Pons (tissue), 1 donor: ENCODE measurements around the gene LEPROT.
A peak's percentile ranks its signal among the peaks of the same experiment; 100 is the strongest.

Experiments
- DNase-seq: peaks from one replicate; pipeline ENCODE4 v3.0.0-alpha.2; 2016; ENCODE audit warnings: low spot score

Gene LEPROT

DNA sequence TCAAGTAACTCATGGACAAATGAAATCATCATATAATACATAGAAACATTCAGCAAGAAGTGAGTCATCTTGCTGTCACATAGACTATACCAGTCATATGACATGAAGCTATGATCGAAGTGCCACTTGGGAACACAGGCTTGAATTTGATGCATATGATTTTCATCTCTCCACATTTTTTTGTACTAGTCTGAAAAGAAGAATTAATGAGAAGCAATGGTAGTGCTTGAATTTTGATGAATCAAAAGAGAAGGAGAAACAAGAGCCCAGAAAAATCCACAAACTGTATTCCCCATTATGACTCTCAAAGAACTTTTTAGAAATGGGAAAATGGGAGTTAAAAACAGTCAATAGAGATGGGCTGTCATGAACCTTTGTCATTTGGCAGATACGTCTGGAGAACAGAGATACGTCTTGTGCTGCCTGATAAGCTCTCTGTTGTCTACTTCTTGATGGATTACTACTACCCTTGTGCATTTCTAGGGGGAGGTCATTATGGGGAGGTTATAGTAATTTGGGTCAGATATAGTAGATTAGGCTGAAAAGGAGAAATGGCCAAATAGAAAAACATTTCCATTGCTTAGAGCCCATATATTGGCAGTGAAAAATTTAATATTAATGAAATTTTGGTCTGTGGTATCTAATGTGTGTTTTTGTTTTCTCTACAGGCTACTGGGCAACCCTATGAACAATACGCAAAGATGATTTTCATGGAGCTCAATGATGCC lies 8.0 kb upstream of the LEPROT start:
- no peak for DNase-seq

DNA sequence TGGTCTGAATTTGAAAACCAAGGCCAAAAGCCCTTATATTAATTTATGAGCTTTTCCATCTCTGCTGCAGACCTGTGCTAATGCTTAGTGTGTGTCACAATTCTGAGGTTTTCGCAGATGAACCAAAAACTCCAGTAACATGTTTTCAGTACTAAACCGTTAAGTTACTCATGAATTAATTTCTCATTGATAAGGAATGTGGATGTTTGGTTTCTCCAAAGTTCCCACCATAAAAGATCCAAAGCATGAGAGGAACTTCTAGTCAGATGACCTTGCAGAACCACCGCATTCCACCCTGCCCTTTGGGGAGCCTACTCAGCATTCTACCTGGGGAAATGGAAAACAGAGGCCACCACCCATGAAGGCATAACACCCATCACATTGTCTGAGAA lies 7.5 kb upstream of the LEPROT start:
- DNase-seq, result no peak

DNA sequence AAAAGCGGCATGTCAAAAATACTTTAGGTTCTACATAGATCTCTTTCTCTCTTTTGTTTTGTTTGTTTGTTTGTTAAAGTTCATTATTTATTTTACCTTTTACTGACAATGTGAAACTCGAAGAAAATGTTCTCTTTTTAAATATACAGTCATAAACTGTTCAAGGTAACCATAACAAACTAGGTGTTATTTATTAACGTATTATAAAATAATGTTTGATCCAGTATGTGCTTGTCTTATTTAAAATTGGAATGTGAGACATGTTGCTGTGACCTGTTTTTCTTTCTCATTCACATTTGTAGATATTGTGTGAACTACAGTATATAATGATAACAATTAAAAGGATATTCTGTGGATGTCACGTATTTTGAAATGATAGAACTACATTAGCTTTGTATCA lies 5.9 kb upstream of the LEPROT start:
- DNase-seq, result no peak

DNA sequence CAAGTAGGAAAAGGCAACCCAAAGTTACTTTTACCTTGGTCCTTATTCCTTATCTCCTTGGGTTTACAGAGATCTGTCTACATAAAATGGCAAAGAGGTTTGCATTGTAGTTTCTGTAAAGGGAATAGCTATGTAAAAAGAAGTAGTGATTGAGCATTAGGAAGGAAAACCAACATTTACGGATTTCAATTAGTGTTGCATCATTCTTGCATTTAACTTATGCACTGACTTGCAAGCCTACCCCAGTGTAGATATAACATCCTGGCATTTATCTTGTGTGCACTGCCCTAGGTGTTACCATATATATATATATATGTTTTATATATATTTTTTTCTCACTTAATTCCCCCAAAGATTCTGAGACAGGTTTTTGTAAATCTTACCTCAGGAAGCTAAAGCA lies 3.7 kb upstream of the LEPROT start:
- DNase-seq, result no peak

DNA sequence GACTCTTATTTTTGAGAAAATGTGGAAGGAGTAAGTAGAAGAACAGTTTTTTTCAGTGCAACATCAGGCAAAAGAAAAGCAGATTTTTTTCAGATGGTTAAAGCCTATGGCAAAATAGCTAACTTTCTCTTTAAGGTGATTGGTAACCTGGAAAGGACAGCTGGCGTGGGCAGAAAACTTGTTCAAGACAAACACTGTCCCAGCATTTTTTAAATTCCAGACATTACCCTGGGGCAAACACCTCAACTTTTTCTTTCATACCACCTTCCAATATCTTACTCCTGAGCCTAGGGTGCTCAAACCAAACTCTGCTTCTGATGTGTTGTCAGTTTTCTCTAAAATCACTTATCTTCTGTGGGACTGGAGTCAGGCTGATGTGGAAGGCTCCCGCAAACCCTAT lies 2.7 kb upstream of the LEPROT start:
- DNase-seq, result no peak

DNA sequence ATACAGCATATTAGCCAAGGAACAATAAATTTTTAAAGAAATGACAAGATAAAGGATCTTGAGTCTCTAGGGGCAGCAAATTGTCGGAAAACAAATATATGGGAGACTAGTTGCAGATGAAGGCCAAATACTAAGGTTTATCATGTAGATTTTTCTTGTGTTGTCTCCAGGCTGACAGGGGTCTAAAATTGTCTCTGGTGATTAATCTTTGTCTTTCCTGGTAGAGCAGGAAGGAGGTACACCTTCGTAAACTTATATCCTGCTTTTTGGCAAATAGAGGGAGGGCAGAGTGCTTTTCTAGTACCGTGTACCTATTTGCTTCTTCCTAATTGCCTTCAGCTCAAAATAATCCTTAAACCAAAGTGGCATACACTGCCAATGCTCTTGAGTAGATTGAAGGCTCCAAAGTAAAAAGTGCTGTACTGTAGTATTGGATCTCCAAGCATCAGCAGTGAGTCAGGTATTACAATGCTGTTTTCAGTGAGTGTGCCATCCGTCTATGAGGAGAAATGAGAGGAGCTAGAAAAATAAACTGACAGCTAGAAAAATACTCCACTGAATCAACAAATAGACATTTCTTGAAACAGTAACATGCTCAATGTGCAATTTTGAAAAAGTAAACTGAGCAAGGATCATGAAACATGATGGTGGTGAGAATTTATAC lies 1.8 kb upstream of the LEPROT start:
- DNase-seq, result no peak

DNA sequence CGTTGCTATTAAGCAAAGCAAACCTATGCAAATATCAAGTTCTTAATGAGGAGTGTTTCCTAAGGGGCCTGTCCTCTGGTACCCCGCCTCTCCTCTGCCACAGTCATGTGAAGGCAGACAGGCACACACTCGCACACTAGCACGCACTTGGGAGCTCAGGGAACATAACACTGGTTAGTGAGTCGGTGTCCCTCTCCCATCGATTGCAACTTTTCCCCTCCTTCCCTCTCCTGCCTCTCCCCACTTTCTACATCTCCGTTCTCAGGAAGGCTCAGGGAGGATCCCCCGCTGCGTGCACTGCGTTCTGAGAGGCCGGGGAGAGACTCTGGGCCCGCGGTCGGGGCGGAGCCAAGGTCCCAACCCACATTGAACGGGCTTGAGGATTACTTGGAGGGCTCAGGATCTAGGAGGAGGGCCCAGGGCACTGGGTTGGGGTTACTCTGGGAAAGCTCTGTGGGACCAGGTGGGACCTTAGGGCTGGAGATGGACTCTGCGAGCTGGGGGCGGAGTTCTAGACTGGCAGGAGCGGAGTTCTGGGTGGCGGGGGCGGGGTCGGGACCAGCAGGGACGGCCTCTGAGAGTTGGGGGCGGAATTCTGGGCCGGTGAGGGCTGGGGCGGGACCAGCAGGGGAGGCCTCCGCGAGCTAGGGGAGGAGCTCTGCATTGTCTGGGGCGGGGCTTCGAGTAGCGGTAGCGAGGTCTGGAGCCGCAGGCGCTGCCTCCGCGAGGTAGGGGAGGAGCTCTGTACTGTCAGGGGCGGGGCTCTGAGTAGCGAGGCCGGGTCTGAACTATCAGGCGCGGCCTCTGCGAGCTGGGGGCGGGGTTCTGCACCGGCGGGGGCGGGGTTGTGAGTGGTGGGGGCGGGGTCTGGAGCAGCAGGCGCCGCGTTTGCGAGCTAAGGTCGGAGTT lies 533 bp upstream of the LEPROT start:
- DNase-seq, result peak; percentile 96

DNA sequence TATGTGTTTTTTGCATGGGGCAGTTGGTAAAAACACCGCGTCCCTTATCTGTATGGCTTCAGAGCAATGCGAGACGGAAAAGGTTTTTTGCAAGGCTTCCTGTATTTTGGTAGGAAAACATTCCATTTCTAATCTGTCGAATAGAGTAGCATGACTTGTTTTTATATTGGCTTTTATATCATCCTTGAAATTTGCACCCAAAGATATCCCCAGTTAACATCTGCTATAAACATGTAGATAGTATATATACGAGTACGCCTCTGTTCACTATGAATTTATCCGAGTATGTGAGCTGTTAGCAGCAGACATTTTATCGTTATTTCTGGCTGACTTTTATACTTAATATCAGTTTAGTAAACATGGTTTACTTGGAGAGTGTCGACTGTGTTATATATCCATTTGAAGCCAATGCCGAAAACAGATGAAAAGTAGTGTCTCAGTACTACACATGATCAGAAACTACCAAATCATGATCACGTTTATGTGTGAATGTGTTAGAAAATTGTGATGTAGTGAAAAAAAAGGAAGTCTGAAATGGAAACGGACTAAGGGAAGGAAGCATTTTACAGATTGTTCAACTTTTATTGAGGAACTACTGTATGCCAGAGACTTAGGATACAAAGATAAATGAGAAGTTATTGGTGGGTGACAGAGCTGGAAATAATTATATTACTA lies 1.0 kb downstream of the LEPROT start:
- DNase-seq, result peak; percentile 46

DNA sequence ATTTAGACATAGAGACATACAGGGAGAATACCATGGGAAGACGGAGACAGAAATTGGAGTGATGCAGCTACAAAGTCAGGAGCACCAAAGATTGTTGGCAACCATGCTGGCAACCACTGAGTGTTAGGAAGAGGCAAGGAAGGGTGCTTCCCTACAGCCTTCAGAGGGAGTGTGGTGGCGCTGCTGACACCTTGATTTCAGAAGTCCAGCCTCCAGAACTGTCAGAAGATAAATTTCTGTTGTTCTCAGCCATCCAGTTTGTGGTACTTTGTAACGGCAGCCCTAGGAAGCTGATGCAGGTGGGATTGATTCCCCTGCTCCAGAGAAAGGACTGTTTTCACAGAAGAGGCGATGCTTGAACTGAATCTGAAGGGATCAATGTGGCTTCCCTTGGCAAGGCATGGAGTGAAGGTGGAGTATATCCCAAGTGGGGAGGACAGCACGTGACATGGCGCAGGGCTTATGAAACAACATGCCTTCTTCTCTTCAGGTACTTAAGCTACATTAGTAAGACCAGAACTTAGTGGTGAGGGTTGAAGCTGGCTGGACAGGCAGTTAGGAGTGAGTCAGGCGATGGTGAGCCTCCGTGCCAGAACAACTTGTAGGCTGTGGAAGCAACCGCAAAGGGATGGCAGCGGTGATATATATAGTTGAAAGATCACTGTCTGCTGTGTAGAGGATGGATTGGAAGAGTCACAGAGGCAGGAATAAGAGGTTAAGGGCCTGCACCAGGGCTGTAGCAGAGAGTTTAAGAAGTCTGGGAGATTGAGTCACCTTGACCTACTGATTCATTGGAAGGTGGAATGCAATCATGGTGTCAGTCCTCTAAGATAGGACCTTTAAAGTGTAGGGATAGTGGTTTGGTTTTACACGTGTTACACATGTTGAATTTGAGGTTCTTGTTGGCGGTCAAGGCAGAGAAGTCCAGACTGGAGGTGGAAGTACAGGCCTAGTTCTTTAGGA lies 2.1 kb downstream of the LEPROT start:
- DNase-seq, result no peak

DNA sequence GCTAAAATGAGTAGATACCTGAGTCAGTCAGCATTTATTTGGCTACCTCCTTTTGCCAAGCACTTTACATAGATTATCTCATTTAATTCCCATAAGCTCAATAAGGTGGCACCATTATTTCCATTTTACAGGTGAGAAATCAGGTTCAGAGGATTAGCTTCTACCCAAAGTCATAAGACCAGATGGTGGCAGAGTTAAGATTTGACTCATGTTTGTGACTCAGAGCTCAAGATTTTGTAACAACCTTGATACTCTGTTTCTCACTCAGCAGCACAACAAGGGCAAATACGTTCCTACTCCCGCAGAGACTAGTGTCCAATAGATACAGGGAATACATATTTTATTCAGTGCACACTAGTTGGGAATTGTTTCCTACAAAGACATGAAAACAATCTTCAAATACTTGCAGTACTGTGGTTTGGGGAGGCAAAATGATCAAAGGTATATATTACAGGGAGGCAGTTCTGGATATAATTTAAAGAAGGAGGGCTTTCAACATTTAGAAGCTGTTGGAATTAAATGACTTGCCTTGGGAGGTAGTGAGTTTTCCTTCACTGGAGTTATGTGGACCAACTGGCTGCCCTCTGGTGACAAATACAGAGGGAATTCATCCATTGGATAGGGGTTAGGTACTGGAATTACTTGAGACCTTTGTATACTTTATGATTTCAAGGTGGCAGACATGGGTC lies 3.6 kb downstream of the LEPROT start:
- DNase-seq, result peak; percentile 26

DNA sequence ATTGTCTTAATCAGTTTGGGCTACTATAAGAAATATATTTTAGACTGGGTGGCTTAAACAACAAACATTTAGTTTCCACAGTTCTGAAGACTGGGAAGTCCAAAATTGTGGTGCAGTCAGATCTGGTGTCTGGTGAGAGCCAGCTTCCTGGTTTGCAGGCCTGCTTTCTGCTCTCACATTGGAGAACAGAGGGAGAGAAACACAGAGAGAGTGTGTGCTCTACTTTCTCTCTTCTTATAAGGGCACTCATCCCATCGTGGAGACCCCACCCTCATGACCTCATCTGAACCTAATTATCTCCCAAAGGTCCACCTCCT lies 4.1 kb downstream of the LEPROT start:
- no peak for DNase-seq

DNA sequence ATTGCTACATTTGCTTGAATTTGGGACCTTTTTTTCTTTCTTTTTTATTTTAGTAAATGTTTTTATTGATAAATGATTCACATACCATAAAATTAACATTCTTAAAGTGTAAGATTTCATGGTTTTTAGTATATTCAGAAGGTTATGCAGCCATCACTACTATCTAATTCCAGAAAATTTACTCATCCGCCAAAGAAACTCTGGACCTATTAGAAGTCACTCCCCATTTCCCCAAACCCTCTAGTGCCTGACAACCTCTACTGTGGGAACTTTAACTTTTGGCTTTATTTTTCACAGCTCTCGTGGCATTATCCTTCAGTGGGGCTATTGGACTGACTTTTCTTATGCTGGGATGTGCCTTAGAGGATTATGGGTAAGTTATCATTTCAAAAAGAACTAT lies 4.5 kb downstream of the LEPROT start:
- no peak for DNase-seq

DNA sequence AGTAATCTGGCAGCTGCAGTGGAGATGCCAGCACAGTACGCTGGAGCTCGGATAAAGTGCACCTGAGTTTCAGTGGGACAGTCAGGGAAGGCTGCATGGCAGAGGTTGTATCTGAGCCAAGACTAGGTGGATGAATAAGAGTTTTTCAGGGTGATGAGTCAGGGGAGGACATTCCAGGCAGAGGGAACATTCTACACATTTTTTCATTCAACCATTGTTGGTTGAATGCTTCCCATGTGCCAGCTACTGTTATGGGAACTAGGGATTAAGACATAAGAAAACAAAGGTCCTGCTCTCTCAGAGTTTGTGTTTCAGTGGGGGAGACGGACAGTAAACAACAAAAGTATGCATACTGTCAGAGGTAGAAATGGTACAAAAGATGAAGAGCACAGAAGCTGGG lies 5.2 kb downstream of the LEPROT start:
- no peak for DNase-seq

DNA sequence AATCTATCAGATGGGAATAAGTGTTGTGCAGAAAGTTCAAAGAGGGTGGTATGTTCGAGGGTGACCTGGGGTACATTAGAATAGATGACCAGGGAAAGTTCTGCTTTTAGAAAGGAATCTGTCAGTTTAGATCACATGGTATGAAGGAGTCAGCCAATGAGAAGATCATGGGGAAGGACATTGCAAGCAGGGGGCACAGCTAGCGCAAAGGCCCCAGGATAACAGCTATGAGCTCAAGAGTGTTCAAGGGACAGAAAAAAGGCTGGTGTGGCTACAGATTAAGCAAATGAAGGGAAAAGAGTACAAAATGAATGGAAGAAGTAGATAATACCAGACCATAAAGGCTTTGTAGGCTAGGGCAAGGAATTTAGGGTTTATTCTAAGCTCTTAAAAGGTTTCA lies 8.6 kb downstream of the LEPROT start:
- no peak for DNase-seq

DNA sequence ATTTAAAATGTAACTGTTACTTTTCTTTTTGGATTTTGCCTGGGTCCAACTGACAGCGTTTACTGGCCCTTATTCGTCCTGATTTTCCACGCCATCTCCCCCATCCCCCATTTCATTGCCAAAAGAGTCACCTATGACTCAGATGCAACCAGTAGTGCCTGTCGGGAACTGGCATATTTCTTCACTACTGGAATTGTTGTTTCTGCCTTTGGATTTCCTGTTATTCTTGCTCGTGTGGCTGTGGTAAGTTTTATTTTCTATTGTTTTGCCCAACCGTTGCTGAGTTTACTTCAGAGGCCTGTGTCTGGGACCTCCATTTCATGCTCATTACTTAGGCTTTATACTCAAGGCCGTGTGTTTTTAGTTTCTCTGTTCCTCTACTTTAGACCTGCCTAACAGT lies 9.3 kb downstream of the LEPROT start:
- no peak for DNase-seq

DNA sequence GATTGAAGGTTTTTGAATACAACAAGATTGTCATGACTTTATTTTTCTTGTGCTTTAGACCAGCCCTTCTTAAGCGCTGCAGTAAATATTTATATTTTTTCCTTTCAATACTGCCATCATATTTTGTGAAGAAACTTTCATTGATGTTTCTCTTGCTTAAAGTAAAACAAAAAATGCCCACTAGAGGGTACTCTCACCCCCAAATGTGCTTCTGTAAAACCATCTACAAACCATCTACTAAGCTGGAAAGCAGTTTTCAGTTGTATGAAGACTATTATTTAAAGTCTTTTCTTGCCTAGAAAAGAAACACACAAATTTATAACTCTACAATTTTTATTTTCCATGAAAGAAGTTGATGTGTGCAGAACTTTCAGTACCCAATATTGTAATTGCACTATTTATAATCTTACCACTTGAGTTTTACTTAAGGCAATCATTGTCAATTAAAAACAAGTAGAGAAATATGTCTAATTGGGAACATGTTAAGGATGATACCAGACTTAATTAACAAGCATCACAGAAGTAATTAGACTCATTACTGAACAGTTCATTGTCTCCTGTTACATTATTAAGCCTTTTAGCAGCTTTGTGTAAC lies 10.7 kb downstream of the LEPROT start:
- peak; percentile 80 for DNase-seq

DNA sequence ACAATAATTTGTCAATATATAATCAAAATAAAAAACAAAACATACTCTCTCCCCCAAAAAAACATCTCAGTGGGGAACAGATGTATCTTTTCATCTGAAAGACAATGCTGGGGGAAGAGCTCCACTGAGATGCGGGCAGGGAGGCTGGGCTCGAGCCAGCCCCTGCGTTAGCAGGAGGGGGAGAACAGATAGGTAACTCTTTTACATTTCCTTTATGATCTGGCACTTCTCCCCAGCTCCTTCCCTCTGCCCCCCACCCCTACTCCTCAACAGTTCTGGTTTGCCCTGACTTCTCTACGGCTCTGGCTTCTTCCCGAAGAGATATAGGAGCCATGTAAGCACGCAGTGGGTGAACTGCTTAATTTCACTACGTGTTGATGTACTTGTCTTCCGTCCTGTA lies 12.4 kb downstream of the LEPROT start:
- DNase-seq, result no peak

DNA sequence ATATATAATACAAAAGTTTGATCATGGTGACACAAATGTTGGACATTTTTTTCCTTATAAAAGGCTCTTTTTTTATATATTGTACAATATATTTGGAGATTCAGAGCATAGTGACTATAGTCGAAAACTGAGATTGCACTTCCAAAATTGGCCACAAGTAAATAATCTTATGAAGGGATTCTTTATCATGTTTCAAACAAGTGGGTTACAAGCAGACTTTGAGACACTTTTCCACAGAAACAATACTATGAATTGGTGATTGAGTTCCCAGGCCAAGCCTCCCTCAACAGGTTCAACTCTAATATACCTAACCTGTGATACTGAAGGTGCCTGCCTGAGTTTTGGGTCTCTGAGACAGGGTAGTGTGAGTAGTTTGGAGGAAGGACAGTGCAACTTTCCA lies 13.8 kb downstream of the LEPROT start:
- DNase-seq, result no peak

DNA sequence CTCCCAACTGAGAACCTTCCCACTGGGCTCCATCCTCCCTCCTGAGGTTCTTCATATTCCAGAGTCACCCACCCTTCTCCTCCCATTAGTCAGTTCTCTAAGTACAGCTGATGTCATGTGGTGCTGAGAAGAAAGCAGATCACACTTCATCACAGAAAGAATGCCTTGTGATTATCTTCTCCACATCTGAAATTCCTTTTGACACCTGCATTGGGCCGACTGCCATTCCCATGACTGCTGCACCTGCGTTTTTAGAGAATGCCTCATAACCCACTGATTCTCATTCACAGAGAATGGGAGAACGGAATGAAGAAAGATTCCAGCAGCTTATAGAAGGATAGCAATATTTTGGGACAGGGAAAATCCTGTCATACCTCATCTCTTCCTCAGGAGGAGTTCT lies 14.3 kb downstream of the LEPROT start:
- DNase-seq, result no peak

DNA sequence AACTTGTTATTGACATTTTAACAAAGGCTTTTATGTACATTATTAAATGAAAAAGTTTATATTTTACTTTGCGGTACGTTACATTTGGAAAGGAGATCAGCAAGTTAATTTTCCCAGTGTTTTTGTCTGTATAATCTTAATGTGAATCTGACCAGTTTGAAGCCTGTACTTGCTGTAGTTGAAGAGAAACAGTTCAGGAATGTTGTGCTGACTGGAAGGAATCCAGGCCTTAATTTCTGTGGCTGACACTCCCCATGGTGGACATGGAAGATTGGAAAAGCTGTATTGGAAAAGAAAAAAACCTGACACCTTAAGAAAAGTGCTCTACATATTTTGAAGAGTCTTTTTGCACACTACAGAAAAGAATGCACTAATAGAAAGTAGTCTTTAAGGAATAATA lies 15.5 kb downstream of the LEPROT start:
- no peak for DNase-seq
